Subcutaneous adipose tissue (tissue), 4 donors: Measurements from ENCODE around the gene CAPG. TPM values are rescaled to one million over a fixed set of nuclear protein-coding genes. Genes with fewer than 3 reads are reported as not detected.

Experiments used
- total RNA-seq, 4 donors: library from RNA; depleted of rRNA; stranded (reverse); fragments of >200 nt; gene quantifications; one replicate each; pipeline ENCODE4 v1.1.0, GENCODE V29; 2016
- TF ChIP-seq, protein P1 (sequence below): fragments of 450-650 bp; IDR thresholded peaks from one replicate; pipeline ENCODE4 v1.5.1; 2016; ENCODE audit warnings: low read depth, mild to moderate bottlenecking, control low read depth, antibody characterized with exemption, moderate library complexity

Gene CAPG
- total RNA-seq, 4 donors from 2014 or later = 80.7 to 616 (median 167) TPM

DNA sequence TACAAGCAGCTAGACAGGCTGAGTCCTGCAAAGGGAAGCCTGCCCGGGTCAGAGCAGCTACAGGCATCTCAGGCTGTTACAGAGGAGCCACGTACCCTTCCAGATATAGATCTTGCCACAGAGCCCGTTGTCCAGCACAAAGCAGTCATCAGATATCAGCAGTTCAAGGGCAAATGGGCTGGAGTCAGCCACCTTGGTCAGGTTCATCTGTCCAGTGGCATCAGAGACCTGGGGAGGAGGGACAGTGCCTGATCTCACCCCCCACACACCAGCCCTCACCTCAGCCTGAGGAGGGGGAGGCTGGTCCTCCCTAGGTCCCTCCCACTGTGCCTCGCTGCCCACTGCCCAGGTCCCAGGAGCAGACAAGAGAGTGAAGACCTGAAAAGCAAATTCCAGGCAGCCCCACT lies 12.2 kb downstream of the CAPG start:
- TF ChIP-seq, protein P1, sequence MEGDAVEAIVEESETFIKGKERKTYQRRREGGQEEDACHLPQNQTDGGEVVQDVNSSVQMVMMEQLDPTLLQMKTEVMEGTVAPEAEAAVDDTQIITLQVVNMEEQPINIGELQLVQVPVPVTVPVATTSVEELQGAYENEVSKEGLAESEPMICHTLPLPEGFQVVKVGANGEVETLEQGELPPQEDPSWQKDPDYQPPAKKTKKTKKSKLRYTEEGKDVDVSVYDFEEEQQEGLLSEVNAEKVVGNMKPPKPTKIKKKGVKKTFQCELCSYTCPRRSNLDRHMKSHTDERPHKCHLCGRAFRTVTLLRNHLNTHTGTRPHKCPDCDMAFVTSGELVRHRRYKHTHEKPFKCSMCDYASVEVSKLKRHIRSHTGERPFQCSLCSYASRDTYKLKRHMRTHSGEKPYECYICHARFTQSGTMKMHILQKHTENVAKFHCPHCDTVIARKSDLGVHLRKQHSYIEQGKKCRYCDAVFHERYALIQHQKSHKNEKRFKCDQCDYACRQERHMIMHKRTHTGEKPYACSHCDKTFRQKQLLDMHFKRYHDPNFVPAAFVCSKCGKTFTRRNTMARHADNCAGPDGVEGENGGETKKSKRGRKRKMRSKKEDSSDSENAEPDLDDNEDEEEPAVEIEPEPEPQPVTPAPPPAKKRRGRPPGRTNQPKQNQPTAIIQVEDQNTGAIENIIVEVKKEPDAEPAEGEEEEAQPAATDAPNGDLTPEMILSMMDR = no peak

DNA sequence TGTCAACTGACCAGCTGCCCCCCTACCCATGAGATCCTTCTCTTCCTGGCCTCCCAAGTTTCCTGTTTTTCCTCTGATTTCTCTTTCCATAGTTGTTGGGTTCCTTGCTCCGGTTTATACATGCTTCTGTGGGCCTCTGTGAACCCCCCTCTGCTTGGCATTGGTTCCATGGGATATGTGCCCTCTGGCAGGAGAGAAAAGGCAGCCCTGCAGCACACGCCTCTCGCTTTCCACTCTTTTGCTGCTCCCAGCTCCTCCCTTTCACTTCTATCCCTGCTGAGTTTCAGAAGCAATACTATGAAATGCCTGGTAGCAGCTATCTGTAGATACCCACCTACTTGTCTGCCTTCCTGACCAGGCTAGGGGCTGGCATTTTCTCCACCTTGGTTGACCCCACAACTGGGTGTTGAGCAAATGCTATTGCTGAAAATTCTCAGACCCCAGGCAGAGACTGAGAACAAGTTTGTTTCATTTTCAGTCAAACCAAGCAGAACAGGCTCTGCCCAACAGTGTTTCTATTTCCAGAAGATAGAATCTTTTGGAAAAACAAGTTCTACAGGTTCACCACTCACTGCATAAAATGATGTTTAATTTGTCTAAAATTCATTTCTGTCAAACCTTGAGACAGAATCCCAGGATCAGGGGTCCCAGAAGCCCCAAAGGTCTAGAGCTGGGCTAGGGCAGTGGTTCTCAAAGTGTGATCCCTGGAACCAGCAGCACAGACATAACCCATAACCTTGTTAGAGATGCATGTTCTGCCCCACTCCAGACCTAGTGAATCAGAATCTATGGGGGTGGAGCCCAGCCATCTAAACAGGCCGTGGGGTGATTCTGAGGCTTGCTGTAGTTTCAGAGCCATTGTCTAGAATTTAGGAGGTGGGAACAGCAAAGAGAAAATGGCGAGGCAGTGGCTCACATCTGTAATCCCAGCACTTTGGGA lies 13.4 kb downstream of the CAPG start:
- TF ChIP-seq, protein P1 = no peak

DNA sequence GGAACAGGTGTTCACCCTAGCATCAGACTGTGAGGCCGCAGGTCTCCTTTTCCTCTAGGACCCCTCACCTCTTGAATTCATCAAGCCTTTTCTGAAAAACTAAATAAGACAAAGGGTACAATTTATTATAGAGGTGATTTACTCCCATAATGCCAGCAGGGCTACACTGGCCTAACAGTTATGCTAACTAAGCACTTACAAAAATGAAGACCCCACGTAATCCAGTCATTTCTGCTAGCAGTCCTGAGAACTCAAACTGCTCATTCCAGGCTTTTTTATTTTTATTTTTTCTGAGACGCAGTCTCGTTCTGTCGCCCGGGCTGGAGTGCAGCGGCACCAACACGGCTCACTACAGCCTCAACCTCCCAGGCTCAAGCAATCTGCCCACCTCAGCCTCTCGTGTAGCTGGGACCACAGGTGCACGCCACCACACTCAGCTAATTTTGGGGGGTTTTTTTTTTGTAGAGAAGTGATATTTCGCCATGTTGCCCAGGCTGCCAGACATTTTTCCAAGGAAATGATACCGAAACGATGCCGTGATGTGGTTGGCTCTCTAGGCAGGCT lies 14.2 kb downstream of the CAPG start:
- TF ChIP-seq, protein P1 = no peak

DNA sequence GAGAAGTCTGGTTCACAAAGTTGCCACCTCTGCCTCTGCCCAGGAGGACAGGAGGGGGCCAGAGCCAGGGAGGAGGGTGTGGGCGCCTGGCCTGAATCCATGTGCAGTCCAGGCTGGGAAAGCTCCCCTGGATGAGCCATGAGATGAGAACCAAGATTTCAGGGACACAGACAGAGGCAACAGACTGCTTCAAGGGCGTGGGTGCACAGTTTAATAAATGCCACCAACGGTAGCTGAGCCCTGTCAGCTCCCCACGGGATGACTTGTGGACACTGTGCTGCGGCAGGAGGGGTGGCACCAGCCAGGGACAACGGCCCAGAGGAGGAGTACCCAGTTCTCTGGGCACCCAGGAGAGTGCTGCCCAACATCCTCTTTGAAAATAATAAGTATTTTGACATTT lies 15.2 kb downstream of the CAPG start:
- TF ChIP-seq, protein P1 = no peak

DNA sequence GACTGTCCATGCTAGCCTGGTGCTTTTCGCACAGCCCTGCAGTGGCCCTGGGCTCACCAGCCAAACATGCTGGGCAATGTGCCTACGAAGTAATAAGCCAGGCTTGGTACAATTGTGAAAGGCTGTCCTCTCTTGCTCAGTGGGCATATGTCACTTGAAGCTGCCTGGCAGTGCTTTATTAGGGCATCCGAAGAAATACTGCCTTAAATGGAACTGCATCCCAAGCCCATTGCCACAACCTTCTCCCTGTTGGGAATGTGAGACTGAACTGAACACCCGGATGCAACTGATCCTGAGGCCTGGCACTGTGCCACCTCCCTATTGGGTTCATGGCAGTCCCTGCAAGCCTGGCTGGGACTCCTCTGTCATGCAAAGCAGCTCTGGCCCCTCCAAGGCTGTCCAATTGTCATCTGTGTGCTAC lies 15.9 kb downstream of the CAPG start:
- TF ChIP-seq, protein P1 = no peak

DNA sequence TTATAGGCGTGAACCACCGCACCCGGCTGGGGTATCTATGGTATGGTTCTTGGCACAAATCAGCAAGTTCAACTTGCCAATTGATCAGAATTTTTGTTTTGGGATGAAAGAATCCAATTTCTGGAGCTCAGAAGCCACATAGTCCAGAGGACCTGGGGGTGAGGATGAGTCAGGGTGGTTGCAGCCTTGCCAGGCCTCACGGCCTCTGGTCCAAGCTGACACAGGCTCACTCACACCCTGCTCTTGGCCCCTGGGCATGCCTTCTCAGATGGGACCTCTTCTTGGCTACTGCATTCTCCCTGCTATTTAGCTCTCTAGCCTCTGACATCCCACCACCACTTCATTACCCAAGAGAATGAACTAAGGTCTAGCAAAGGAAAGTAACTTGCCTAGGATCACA lies 16.3 kb downstream of the CAPG start:
- TF ChIP-seq, protein P1 = no peak

DNA sequence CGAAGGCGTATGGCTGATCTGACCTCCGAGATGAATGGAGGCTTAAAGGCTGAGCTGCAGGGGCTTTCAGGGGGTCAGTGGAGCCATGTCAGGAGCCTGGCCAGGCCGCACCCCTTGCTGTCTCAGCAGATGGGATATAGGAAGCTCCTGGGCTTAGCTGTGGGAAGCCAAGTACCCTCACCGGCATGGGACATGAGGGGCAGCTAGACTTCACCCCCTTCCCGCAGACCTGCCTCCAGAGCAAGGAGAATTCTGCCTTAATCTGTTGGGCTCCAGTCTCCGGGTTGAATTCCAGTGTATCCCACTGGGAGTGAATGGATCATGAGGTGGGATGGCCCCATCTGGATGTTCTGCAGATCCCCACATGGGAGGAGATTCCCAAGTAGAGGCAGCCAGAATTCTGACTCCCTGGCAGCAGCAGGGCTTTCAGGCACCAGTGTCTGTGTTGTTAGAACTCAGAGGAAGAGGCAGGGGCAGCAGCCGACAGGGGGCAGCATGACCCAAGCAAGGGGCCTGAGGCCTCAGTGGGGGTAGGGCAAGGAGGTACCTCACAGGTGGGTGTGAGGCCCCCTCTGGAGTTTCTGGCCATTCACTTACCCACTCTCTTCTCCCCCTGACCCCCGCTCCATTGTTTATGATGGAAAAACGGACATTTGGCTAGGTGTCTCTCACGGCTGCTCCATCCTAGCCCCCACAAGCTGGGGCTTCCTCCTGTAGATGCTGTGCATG lies 19.1 kb downstream of the CAPG start:
- TF ChIP-seq, protein P1 = no peak
